ENCODE data around the gene SSC4D. TPM values are rescaled to one million over a fixed set of nuclear protein-coding genes. Genes with fewer than 3 reads are reported as not detected.

Gene SSC4D
- total and polyA plus RNA-seq, 2 donors (not counting 1 experiment from before 2014, with no cell fraction given), result 0.33 to 0.42 TPM

- Histone ChIP-seq H3K27me3 (ENCODE audit: control insufficient read depth, insufficient read depth, low read length) (no peaks in the 10 kb centered on the region), H3K79me2 (ENCODE audit: control insufficient read depth, insufficient read depth, low read length) (peaks cover 97% of the 10 kb centered on the region), H3K36me3 (ENCODE audit: control insufficient read depth, insufficient read depth, low read length) (peaks cover 20% of the 10 kb centered on the region), H3K27ac (ENCODE audit: insufficient read depth, low read length) (no peak overlapping the region), H3K4me2 (ENCODE audit: extremely low read depth, insufficient read depth, low read length) (no peak overlapping the region), H3K4me1 (ENCODE audit: control insufficient read depth, extremely low read depth, insufficient read depth, low read length) (peaks cover 12% of the 10 kb centered on the region), H2AFZ (ENCODE audit: low read length) (no peak overlapping the region), H3K9ac (ENCODE audit: insufficient read depth, low read length) (no peak overlapping the region), H4K20me1 (ENCODE audit: control insufficient read depth, extremely low read depth, insufficient read depth, low read length) (peaks cover 5% of the 10 kb centered on the region), H3K9me3 (ENCODE audit: control insufficient read depth, insufficient read depth, low read depth, low read length) (no peaks in the 10 kb centered on the region), H3K4me3 (replicated peaks in 1 of 4; ENCODE audit: control extremely low read depth in 1 of 4, insufficient read depth in 1 of 4, low read depth in 3 of 4, low read length in 4 of 4) (no peak overlapping the region)
- TF ChIP-seq EZH2 (IDR thresholded peaks at IDR 0.05; ENCODE audit: low read length, missing control alignments), result no peak
- TF ChIP-seq, protein P1, sequence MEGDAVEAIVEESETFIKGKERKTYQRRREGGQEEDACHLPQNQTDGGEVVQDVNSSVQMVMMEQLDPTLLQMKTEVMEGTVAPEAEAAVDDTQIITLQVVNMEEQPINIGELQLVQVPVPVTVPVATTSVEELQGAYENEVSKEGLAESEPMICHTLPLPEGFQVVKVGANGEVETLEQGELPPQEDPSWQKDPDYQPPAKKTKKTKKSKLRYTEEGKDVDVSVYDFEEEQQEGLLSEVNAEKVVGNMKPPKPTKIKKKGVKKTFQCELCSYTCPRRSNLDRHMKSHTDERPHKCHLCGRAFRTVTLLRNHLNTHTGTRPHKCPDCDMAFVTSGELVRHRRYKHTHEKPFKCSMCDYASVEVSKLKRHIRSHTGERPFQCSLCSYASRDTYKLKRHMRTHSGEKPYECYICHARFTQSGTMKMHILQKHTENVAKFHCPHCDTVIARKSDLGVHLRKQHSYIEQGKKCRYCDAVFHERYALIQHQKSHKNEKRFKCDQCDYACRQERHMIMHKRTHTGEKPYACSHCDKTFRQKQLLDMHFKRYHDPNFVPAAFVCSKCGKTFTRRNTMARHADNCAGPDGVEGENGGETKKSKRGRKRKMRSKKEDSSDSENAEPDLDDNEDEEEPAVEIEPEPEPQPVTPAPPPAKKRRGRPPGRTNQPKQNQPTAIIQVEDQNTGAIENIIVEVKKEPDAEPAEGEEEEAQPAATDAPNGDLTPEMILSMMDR (conservative IDR thresholded peaks at IDR 0.05 in 1 of 2, IDR thresholded peaks at IDR 0.05 in 1 of 2; ENCODE audit: low read depth in 1 of 2, low read length in 2 of 2), result no peak
- DNase-seq (ENCODE audit: low read depth in 2 of 2), result no peak
Observed at GRCh38 chr7:76343931-76344321, 65.6 kb downstream of the SSC4D start.

DNA sequence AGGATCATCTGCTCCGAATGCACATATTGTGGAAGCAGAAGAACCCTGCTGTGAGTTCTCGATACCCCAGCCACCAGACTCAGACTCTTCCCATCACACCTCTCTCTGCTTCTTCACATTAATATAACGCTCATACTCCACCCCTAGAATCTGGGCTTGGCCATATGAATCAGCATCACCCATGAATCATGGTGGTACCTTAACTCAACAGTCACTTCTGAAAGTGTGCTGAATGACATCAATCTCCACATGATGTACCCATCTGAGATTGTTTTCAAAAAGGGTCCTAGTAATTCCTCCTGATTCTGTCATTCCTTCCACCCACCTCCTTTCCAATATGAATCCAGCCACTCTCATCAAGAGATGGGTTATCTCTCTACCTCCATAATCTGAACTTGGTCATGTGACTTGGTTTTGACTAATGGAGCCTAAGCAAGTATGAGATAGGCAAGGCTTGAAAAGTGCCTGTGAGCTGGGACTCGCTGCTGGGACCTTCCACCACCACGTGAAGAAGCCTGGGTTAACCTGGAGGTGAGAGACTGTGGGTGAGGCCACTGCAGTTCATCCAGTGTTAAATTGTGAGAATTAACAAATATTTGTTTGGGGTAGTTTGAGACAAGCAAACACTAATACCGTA lies 66.1 kb downstream of the SSC4D start:
- H3K9me3 ChIP-seq (ENCODE audit: control insufficient read depth, insufficient read depth, low read depth, low read length), result no peaks in the 10 kb centered on the region
- DNase-seq (ENCODE audit: low read depth in 2 of 2), result no peak
- no peak overlapping the region for H3K27ac ChIP-seq (ENCODE audit: insufficient read depth, low read length)
- peaks cover 20% of the 10 kb centered on the region for H3K36me3 ChIP-seq (ENCODE audit: control insufficient read depth, insufficient read depth, low read length)
- H3K27me3 ChIP-seq (ENCODE audit: control insufficient read depth, insufficient read depth, low read length), result no peaks in the 10 kb centered on the region
- H3K4me3 ChIP-seq (replicated peaks in 1 of 4; ENCODE audit: control extremely low read depth in 1 of 4, insufficient read depth in 1 of 4, low read depth in 3 of 4, low read length in 4 of 4), result no peak overlapping the region
- no peak overlapping the region for H2AFZ ChIP-seq (ENCODE audit: low read length)
- no peak overlapping the region for H3K4me2 ChIP-seq (ENCODE audit: extremely low read depth, insufficient read depth, low read length)
- peaks cover 97% of the 10 kb centered on the region for H3K79me2 ChIP-seq (ENCODE audit: control insufficient read depth, insufficient read depth, low read length)
- no peak overlapping the region for H3K9ac ChIP-seq (ENCODE audit: insufficient read depth, low read length)
- TF ChIP-seq, protein P1 (conservative IDR thresholded peaks at IDR 0.05 in 1 of 2, IDR thresholded peaks at IDR 0.05 in 1 of 2; ENCODE audit: low read depth in 1 of 2, low read length in 2 of 2), result no peak
- TF ChIP-seq EZH2 (IDR thresholded peaks at IDR 0.05; ENCODE audit: low read length, missing control alignments), result no peak
- peaks cover 5% of the 10 kb centered on the region for H4K20me1 ChIP-seq (ENCODE audit: control insufficient read depth, extremely low read depth, insufficient read depth, low read length)
- peaks cover 15% of the 10 kb centered on the region for H3K4me1 ChIP-seq (ENCODE audit: control insufficient read depth, extremely low read depth, insufficient read depth, low read length)

- H3K27ac ChIP-seq (ENCODE audit: insufficient read depth, low read length), result no peak overlapping the region
- H3K9ac ChIP-seq (ENCODE audit: insufficient read depth, low read length), result no peak overlapping the region
- no peak overlapping the region for H3K4me3 ChIP-seq (replicated peaks in 1 of 4; ENCODE audit: control extremely low read depth in 1 of 4, insufficient read depth in 1 of 4, low read depth in 3 of 4, low read length in 4 of 4)
- peaks cover 5% of the 10 kb centered on the region for H4K20me1 ChIP-seq (ENCODE audit: control insufficient read depth, extremely low read depth, insufficient read depth, low read length)
- H3K9me3 ChIP-seq (ENCODE audit: control insufficient read depth, insufficient read depth, low read depth, low read length), result no peaks in the 10 kb centered on the region
- no peak overlapping the region for H3K4me2 ChIP-seq (ENCODE audit: extremely low read depth, insufficient read depth, low read length)
- peaks cover 97% of the 10 kb centered on the region for H3K79me2 ChIP-seq (ENCODE audit: control insufficient read depth, insufficient read depth, low read length)
- H2AFZ ChIP-seq (ENCODE audit: low read length), result no peak overlapping the region
- TF ChIP-seq EZH2 (IDR thresholded peaks at IDR 0.05; ENCODE audit: low read length, missing control alignments), result no peak
- TF ChIP-seq, protein P1 (conservative IDR thresholded peaks at IDR 0.05 in 1 of 2, IDR thresholded peaks at IDR 0.05 in 1 of 2; ENCODE audit: low read depth in 1 of 2, low read length in 2 of 2), result no peak
- H3K27me3 ChIP-seq (ENCODE audit: control insufficient read depth, insufficient read depth, low read length), result no peaks in the 10 kb centered on the region
- no peak for DNase-seq (ENCODE audit: low read depth in 2 of 2)
- H3K4me1 ChIP-seq (ENCODE audit: control insufficient read depth, extremely low read depth, insufficient read depth, low read length), result peaks cover 18% of the 10 kb centered on the region
- peaks cover 19% of the 10 kb centered on the region for H3K36me3 ChIP-seq (ENCODE audit: control insufficient read depth, insufficient read depth, low read length)
Observed at GRCh38 chr7:76342222-76342621, 67.3 kb downstream of the SSC4D start.
